ENCODE results near the gene ARL16. TPM values are rescaled to one million over a fixed set of nuclear protein-coding genes. Genes with fewer than 3 reads are reported as not detected.
A peak's percentile ranks its signal among the peaks of the same experiment; 100 is the strongest.

ARL16 gene
- total RNA-seq, 2 experiments from 2014 or later, result 14.9 to 15.4 TPM

DNA sequence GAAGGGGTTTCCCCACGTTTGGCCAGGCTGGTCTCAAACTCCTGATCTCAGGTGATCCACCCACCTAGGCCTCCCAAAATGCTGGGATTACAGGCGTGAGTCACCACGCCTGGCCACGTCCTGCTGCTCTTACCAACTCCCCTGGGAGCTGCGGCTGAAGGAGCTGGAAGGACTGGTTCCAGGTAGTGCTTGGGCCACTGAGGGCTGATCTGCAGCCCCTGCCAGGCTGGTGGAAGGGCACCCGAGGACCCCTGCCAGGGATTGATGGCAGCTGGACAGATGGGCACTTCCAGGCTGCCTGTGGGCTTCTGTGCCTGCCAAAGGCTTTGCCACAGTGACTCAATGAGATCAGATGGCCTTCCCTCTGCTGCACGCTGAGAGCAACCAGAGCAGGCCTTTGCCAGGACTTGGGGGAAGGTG lies 19.5 kb downstream of the ARL16 start:
- no peak for ATAC-seq
- H3K4me3 Mint-ChIP-seq, result no peak overlapping the region
- peak overlapping the region; percentile 94 for H3K27ac Mint-ChIP-seq
- peaks cover 31% of the 10 kb centered on the region for H3K36me3 Mint-ChIP-seq
- no peaks in the 10 kb centered on the region for H3K27me3 Mint-ChIP-seq
- no peaks in the 10 kb centered on the region for H3K9me3 Mint-ChIP-seq (ENCODE audit: low read depth)
- no peak for DNase-seq
- CTCF ChIA-PET, result no interaction called here
- peaks cover 53% of the 10 kb centered on the region for H3K4me1 Mint-ChIP-seq

DNA sequence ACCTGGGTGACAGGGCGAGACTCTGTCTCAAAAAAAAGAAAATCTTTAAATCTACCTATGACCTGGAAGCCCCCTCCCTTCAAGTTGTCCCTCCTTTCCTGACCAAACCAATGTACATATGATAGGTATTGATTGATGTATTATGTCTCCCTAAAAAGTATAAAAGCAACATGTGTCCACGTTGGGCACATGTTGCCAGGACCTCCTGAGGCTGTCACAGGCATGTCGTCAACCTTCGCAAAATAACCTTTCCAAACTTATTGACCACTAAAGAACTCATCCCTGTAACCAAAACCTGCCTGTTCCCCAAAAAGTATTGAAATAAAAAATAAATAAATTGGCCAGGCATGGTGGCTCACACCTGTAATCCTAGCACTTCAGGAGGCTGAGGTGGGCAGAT lies 21.6 kb downstream of the ARL16 start:
- ATAC-seq (no peak), DNase-seq (no peak)
- Mint-ChIP-seq H3K4me1 (peaks cover 41% of the 10 kb centered on the region), H3K27ac (no peak overlapping the region), H3K4me3 (no peak overlapping the region), H3K9me3 (ENCODE audit: low read depth) (no peaks in the 10 kb centered on the region), H3K27me3 (no peaks in the 10 kb centered on the region), H3K36me3 (peaks cover 21% of the 10 kb centered on the region)
- CTCF ChIA-PET, result no interaction called here

DNA sequence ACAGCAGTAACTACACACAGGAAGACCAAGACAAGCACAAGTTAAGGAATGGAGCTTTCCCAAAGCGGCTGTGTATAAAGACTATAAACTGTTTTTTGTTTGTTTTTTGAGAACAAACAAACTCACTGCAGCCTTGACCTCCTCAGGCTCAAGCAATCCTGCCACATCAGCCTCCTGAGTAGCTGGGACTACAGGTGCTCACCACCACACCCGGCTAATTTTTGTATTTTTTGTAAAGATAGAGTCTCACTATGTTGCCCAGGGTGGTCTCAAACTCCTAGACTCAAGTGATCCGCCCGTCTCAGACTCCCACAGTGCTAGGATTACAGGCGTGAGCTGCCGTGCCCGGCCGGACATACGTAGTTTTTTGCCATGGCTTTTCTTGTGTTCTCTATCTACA lies 23.2 kb downstream of the ARL16 start:
- Mint-ChIP-seq H3K4me1 (peaks cover 36% of the 10 kb centered on the region), H3K27ac (no peak overlapping the region), H3K9me3 (ENCODE audit: low read depth) (no peaks in the 10 kb centered on the region), H3K36me3 (peaks cover 11% of the 10 kb centered on the region), H3K27me3 (no peaks in the 10 kb centered on the region), H3K4me3 (no peak overlapping the region)
- CTCF ChIA-PET, result no interaction called here
- ATAC-seq, result no peak
- no peak for DNase-seq

DNA sequence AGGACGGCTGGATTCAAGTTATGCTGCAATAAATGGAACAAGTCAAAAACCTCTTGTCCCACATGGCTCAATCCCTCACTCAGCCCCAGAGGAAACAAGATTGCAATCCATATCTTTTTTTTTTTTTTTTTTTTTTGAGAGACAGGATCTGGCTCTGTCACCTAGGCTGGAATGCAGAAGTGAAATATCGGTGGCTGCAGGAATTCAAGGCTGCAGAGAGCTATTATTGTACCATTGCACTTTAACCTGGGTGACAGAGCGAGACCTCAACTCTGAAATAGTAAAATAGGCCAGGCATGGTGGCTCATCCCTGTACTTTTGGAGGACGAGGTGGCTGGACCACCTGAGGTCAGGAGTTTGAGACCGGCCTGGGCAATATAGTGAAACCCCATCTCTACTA lies 24.6 kb downstream of the ARL16 start:
- ATAC-seq (no peak), DNase-seq (no peak)
- H3K4me3 Mint-ChIP-seq, result no peak overlapping the region
- no peaks in the 10 kb centered on the region for H3K27me3 Mint-ChIP-seq
- no peak overlapping the region for H3K27ac Mint-ChIP-seq
- CTCF ChIA-PET, result no interaction called here
- H3K4me1 Mint-ChIP-seq, result peaks cover 24% of the 10 kb centered on the region
- H3K36me3 Mint-ChIP-seq, result no peaks in the 10 kb centered on the region
- no peaks in the 10 kb centered on the region for H3K9me3 Mint-ChIP-seq (ENCODE audit: low read depth)

DNA sequence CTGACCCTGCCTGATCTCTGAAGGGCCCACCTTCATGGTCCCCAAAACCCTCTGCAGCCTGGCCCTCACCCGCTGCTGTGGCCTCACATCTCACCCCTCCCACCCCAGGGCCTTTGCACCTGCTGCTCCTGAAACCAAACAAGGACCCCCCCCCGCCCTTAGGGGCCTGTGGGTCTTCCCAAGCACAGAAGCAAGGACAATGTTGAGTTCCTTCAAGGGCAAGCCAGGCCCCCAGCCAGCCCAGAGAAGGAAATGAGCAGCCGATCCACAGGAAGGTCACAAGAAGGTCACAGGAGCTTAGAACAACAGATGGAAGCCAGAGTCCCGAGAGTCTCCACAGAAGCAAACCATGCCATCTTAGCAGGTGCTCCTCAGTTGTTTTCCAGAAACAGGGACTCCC lies 26.8 kb downstream of the ARL16 start:
- Mint-ChIP-seq H3K4me3 (no peak overlapping the region), H3K27ac (no peak overlapping the region), H3K4me1 (peaks cover 24% of the 10 kb centered on the region), H3K27me3 (no peaks in the 10 kb centered on the region), H3K36me3 (no peaks in the 10 kb centered on the region), H3K9me3 (ENCODE audit: low read depth) (no peaks in the 10 kb centered on the region)
- no peak for ATAC-seq
- CTCF ChIA-PET, result no interaction called here
- no peak for DNase-seq

DNA sequence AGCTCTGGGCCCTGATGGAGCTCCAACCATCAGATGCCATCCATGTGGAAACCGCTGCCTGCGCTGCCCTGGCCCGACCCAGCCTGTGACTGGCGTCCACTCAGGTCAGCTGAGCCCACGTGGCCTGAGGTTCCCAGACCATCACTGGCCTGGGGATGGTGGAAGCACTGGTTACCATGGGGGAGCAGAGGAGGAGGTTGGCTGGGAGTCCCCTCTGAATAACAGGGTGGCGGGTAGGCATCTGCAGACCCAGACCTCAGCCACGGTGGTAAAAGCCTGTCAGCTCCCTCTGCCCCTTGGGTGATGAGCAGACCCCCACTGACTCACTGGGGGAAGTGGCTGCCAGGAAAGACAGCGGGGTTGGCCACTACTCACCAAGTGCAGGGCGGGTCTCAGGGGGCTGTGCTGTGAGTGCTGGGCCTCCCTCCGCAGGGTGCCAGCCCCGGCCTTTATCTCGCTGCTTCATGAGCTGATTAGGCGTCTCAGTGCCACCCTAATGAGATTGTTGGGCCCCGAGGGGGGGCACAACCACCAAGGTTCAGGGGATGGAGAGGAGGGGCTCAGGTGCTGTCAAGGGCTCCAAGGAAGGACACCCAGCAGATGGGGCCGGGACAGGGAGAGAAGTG lies 27.4 kb downstream of the ARL16 start, which contains the start of gene PDE6G:
TSS of gene PDE6G (minus strand) at position 425 of the 626 bp plus-strand sequence. CDS start 3,237 bp downstream, outside the sequence.
- Mint-ChIP-seq H3K27ac (no peak within 1 kb of the TSS), H3K4me1 (peaks cover 25% of the 10 kb centered on the region), H3K9me3 (ENCODE audit: low read depth) (no peaks in the 10 kb centered on the region), H3K27me3 (no peaks in the 10 kb centered on the region), H3K36me3 (no peaks in the 10 kb centered on the region), H3K4me3 (no peak within 1 kb of the TSS)
- DNase-seq (no peak), ATAC-seq (no peak)
- CTCF ChIA-PET, result no interaction called here

DNA sequence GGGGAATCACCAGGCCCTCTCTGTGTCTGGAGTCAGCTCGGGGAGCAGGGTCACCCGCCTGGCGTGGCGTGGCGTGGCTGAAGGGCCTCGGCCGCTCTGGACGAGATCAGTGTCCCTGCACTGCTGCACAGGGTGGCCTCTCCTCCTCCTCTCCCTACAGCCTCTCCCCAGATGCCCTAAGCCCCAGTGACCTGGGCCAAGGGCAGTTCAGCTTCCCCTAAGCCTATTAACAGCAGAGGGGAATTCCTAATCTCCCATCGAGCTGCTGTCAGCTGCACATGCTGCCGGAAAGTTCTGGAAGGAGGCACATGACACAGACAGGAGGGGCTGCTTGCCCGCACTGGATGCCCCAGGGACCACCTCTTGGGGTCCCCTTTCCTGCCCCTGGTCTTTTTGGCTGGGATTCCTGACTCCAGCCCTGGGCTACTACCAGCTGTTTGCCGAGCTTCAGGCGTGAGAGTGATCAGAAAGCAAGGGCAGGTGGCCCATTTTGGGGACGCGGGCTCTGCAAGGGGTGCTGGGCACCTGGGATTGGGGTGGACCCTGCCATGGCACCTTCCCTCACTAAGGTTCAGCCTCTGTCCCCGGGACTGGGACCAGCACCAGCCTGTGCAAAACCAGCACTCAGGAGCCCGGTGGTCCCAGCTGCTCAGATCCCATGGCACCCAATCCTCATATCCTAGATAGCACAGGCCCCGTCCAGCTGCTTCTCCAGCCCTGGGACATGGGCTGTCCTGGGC lies 28.0 kb downstream of the ARL16 start:
- no peak overlapping the region for H3K27ac Mint-ChIP-seq
- CTCF ChIA-PET, result no interaction called here
- ATAC-seq, result no peak
- no peak overlapping the region for H3K4me3 Mint-ChIP-seq
- no peaks in the 10 kb centered on the region for H3K36me3 Mint-ChIP-seq
- DNase-seq, result no peak
- peaks cover 25% of the 10 kb centered on the region for H3K4me1 Mint-ChIP-seq
- no peaks in the 10 kb centered on the region for H3K27me3 Mint-ChIP-seq
- H3K9me3 Mint-ChIP-seq (ENCODE audit: low read depth), result no peaks in the 10 kb centered on the region

DNA sequence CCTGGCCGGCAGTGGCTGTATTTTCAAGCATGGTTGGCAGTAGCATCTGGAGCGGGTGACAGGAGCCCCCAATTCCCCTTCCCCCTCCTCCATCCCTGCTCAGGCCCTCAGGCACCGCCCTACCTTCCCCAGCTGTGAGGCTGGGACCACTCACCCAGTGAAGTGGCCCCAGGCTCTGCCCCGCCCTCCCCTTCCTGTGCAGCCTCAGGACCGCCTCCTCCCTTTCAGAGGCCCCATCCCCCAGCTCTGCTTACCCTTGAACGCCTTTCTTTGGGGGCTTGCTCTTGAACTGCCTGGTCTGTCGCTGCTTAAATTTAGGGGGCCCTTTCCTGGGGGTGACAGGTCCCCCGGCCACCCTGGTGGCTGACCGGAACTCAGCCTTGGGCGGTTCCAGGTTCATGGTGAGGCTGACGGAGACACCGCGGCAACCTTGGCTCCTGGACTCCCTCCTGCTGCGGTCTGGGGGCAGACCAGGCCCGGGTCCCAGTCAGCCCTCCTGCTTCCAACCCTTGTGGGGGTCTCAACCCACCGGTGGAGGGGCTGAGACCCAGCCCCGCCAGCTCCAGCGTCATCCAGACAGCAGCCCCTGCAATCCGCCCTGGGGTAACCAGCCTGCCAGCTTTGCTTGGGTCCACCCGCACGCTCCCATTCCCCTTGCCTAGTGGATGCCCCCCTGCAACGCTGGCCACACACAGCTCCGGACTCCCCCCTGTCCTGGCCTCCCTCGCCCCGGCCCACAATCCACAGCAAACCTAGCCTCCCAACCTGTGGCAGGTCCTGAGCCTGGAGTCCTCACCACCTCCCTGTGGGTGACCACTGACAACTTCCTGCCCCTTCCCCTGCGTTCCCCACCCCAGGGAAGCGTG lies 30.5 kb downstream of the ARL16 start:
- CTCF ChIA-PET, result interaction anchor here (0.7 to 1.4 kb wide), 3 partner anchors 10 to 14 kb away, joined by 3 to 5 read pairs (median 3); no protein-coding TSS in a partner anchor
- peak overlapping the region; percentile 73 for H3K4me3 Mint-ChIP-seq
- H3K9me3 Mint-ChIP-seq (ENCODE audit: low read depth), result no peaks in the 10 kb centered on the region
- H3K27ac Mint-ChIP-seq, result peak overlapping the region; percentile 77
- DNase-seq (peak; percentile 64), ATAC-seq (peak; percentile 70)
- peaks cover 9% of the 10 kb centered on the region for H3K27me3 Mint-ChIP-seq
- no peaks in the 10 kb centered on the region for H3K36me3 Mint-ChIP-seq
- peaks cover 25% of the 10 kb centered on the region for H3K4me1 Mint-ChIP-seq

DNA sequence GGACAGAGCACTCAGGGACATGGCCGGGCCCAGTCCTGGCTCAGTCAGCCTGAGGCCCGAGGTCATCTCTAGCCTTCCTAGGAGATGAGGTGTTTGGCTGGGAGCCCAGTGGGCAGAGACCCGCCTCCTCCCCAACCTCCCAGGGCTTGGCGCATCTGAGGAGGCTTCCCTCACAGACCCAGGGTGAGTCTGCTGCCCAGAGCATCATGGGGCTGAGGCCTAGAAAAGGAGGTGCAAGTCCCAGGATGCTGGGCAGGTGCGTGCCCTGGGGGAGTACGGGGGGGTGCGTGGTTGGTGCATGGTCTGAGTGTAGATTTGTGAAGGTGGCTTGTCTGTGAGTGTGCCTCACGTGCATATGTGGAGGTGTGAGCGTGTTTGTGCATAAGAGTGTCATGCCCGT lies 31.9 kb downstream of the ARL16 start:
- Mint-ChIP-seq H3K27ac (no peak overlapping the region), H3K9me3 (ENCODE audit: low read depth) (no peaks in the 10 kb centered on the region), H3K36me3 (no peaks in the 10 kb centered on the region), H3K4me3 (no peak overlapping the region), H3K27me3 (peaks cover 18% of the 10 kb centered on the region), H3K4me1 (peaks cover 17% of the 10 kb centered on the region)
- DNase-seq (no peak), ATAC-seq (no peak)
- CTCF ChIA-PET, result no interaction called here

DNA sequence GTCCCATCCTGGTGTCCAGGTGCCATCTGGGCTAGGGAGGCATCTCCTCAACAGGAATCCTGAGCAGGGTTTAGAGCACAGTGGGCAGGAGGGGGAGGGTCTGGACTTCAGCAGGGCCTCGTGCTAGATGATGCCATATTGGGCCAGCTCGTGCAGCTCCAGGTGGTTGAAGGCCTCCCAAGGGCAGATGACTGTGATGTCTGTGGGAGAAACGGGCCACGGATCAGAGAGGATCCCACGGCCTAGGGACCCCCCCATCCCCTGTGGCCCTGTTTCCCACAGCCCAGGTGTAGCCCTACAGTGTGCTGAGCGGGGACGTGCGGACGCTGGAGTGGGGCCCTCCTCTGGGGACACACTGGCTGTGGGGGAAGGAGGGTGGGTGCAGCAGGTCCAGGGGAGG lies 32.6 kb downstream of the ARL16 start:
- Mint-ChIP-seq H3K9me3 (ENCODE audit: low read depth) (no peaks in the 10 kb centered on the region), H3K27ac (no peak overlapping the region), H3K36me3 (no peaks in the 10 kb centered on the region), H3K4me3 (no peak overlapping the region), H3K4me1 (peaks cover 17% of the 10 kb centered on the region), H3K27me3 (peaks cover 18% of the 10 kb centered on the region)
- ATAC-seq, result no peak
- DNase-seq, result no peak
- CTCF ChIA-PET, result no interaction called here

DNA sequence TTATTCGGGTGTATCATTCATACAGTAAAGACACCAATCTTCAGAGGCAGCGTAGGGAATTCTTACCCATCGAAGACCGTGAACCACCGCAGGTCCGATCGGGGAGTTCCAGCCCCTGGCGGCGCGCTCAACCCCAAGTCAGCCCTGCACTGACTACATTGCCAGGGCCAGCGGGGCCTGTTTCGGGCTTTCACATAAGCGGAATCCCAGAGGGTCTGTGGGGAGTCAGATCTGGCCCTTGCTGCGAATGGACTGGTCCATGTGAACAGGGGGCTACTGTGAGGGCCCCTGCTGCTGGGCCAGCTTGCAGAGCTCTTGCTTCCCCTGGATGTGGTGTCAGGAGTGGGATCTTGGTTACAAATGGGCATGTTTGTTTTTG lies 34.9 kb downstream of the ARL16 start:
- CTCF ChIA-PET, result no interaction called here
- Mint-ChIP-seq H3K36me3 (no peaks in the 10 kb centered on the region), H3K27me3 (peaks cover 18% of the 10 kb centered on the region), H3K4me1 (peaks cover 12% of the 10 kb centered on the region), H3K27ac (no peak overlapping the region), H3K9me3 (ENCODE audit: low read depth) (no peaks in the 10 kb centered on the region), H3K4me3 (no peak overlapping the region)
- DNase-seq, result no peak
- ATAC-seq, result no peak

DNA sequence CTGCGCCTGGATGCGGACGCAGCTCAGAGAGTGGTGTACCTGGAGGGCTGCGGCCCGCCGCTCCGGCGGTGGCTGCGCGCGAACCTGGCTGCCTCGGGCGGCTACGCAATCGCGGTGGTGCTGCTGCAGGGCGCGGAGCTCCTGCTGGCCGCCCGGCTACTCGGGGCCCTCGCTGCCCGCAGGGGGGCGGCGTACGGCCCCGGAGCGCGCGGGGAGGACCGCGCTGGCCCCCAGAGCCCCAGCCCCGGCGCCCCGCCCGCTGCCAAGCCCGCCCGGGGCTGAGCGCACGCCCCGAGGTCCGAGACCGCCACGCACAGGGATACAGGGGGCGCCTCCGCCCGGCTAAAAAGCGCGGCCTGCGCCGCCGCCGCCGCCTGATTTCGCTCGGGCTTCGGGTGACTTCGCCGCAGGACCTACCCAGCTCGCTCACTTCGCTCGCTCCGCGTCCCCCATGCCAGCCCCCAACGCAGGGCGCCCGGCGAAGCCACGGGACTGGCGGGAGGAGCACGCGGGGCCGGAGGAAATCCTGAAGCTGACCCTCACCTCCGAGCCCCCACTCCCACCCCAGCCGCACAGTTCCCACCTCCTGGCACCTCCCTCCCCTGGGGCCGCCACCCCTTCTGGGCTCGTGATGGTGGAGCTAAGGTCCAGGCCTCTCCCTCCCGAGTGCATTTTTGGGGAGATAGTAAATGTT lies 35.4 kb downstream of the ARL16 start:
- H3K36me3 Mint-ChIP-seq, result no peaks in the 10 kb centered on the region
- H3K4me3 Mint-ChIP-seq, result no peak overlapping the region
- CTCF ChIA-PET, result no interaction called here
- peaks cover 18% of the 10 kb centered on the region for H3K27me3 Mint-ChIP-seq
- H3K4me1 Mint-ChIP-seq, result peaks cover 6% of the 10 kb centered on the region
- H3K9me3 Mint-ChIP-seq (ENCODE audit: low read depth), result no peaks in the 10 kb centered on the region
- ATAC-seq (no peak), DNase-seq (no peak)
- no peak overlapping the region for H3K27ac Mint-ChIP-seq

DNA sequence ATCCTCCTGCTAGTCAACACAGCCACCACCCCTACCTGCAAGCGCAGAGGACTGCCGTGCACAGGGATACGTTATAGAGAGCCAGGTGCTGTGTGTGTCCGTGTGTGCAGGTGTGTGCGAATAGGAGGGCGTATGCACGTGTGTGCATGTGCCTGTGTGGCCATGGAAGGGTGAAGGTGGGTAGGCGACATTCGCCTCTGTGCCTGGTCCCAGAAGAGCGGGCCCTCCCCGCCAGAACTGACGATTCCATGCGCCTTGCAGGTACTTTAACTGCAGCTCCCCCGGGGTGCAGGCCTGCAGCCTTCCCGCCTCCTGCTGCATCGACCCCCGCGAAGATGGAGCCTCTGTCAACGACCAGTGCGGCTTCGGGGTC lies 36.0 kb downstream of the ARL16 start:
- Mint-ChIP-seq H3K4me3 (no peak overlapping the region), H3K36me3 (no peaks in the 10 kb centered on the region), H3K27me3 (peaks cover 18% of the 10 kb centered on the region), H3K9me3 (ENCODE audit: low read depth) (no peaks in the 10 kb centered on the region), H3K27ac (no peak overlapping the region), H3K4me1 (peaks cover 1% of the 10 kb centered on the region)
- CTCF ChIA-PET, result no interaction called here
- ATAC-seq (no peak), DNase-seq (no peak)
